PC-9 (cell line): ENCODE results near the gene SCGB3A2.

ENCODE experiments used
- CTCF ChIP-seq: fragments of 200-600 bp; sonication (generic); conservative IDR thresholded peaks from 2 replicates; pipeline ENCODE4 v1.6.1; 2017; ENCODE audit warnings: mixed run types, antibody characterized with exemption, mild to moderate bottlenecking, moderate library complexity
- EZH2 ChIP-seq: fragments of 200-600 bp; sonication (generic); IDR thresholded peaks from 2 replicates; pipeline ENCODE4 v1.8.0; 2017; ENCODE audit warnings: antibody characterized with exemption, low read depth

- no peak for TF ChIP-seq CTCF
- no peak for TF ChIP-seq EZH2
Observed at GRCh38 chr5:147892696-147893296, 14.3 kb downstream of the SCGB3A2 start.
